ENCODE measurements around the gene RB1. TPM values are rescaled to one million over a fixed set of nuclear protein-coding genes. Genes with fewer than 3 reads are reported as not detected.

Gene RB1
- polyA plus RNA-seq, 1 donor from 2014 or later = 29.5 TPM

GRCh38 chr13:48486362-48486761, 182.8 kb downstream of the RB1 start:
- H3K79me2 ChIP-seq (replicated peaks; ENCODE audit: insufficient read depth, low read length) = no peaks in the 10 kb centered on the region

GRCh38 chr13:48486836-48487235, 183.3 kb downstream of the RB1 start:
- Histone ChIP-seq H3K27me3 (ENCODE audit: insufficient read depth, low read depth, low read length) (no peaks in the 10 kb centered on the region), H3K27ac (ENCODE audit: low read length) (no peak overlapping the region), H3K79me2 (replicated peaks; ENCODE audit: insufficient read depth, low read length) (no peaks in the 10 kb centered on the region), H4K20me1 (ENCODE audit: insufficient read depth) (no peaks in the 10 kb centered on the region), H3K9ac (ENCODE audit: low read length) (no peak overlapping the region), H3K36me3 (ENCODE audit: insufficient read depth, low read length) (peaks cover 5% of the 10 kb centered on the region), H3F3A (ENCODE audit: insufficient read depth, low read length, poor library complexity, severe bottlenecking) (no peaks in the 10 kb centered on the region), H3K9me2 (ENCODE audit: insufficient read depth, low read length) (no peaks in the 10 kb centered on the region), H3K4me2 (ENCODE audit: low read length) (no peak overlapping the region), H2AFZ (ENCODE audit: low read depth, low read length) (no peak overlapping the region), H3K9me3 (ENCODE audit: low read length) (no peaks in the 10 kb centered on the region), H3K4me3 (ENCODE audit: low read length) (no peak overlapping the region)
- TF ChIP-seq CTCF (IDR thresholded peaks at IDR 0.05; ENCODE audit: poor library complexity, severe bottlenecking) (no peak), MXI1 (conservative IDR thresholded peaks at IDR 0.05; ENCODE audit: poor library complexity, severe bottlenecking) (no peak), REST (IDR thresholded peaks at IDR 0.05; ENCODE audit: borderline replicate concordance) (no peak), POLR2AphosphoS5 (IDR thresholded peaks at IDR 0.05) (no peak), RAD21 (conservative IDR thresholded peaks at IDR 0.05) (no peak), SMC3 (conservative IDR thresholded peaks at IDR 0.05; ENCODE audit: poor library complexity) (no peak), EP300 (conservative IDR thresholded peaks at IDR 0.05; ENCODE audit: poor library complexity, severe bottlenecking) (no peak)

More at GRCh38 chr13:48486362-48486761, 182.8 kb downstream of the RB1 start:
- Histone ChIP-seq H3K4me2 (ENCODE audit: low read length) (no peak overlapping the region), H3K9me2 (ENCODE audit: insufficient read depth, low read length) (no peaks in the 10 kb centered on the region), H2AFZ (ENCODE audit: low read depth, low read length) (no peak overlapping the region), H3K27me3 (ENCODE audit: insufficient read depth, low read depth, low read length) (no peaks in the 10 kb centered on the region), H3K4me3 (ENCODE audit: low read length) (no peak overlapping the region), H3K36me3 (ENCODE audit: insufficient read depth, low read length) (peaks cover 5% of the 10 kb centered on the region), H3K9ac (ENCODE audit: low read length) (no peak overlapping the region), H3F3A (ENCODE audit: insufficient read depth, low read length, poor library complexity, severe bottlenecking) (no peaks in the 10 kb centered on the region), H4K20me1 (ENCODE audit: insufficient read depth) (no peaks in the 10 kb centered on the region), H3K9me3 (ENCODE audit: low read length) (no peaks in the 10 kb centered on the region), H3K27ac (ENCODE audit: low read length) (no peak overlapping the region)
- TF ChIP-seq EZH2 (IDR thresholded peaks at IDR 0.05; ENCODE audit: borderline replicate concordance, insufficient read depth, low read length, poor library complexity, severe bottlenecking) = no peak
- no peak for TF ChIP-seq TAF1 (IDR thresholded peaks at IDR 0.05; ENCODE audit: low read depth)
- TF ChIP-seq EP300 (conservative IDR thresholded peaks at IDR 0.05; ENCODE audit: poor library complexity, severe bottlenecking) = no peak
- TF ChIP-seq SMC3 (conservative IDR thresholded peaks at IDR 0.05; ENCODE audit: poor library complexity) = no peak
- TF ChIP-seq CTCF (IDR thresholded peaks at IDR 0.05; ENCODE audit: poor library complexity, severe bottlenecking) = no peak
- no peak for TF ChIP-seq REST (IDR thresholded peaks at IDR 0.05; ENCODE audit: borderline replicate concordance)
- no peak for TF ChIP-seq RAD21 (conservative IDR thresholded peaks at IDR 0.05)
- TF ChIP-seq POLR2AphosphoS5 (IDR thresholded peaks at IDR 0.05) = no peak
- no peak for TF ChIP-seq MXI1 (conservative IDR thresholded peaks at IDR 0.05; ENCODE audit: poor library complexity, severe bottlenecking)

All from neural cell (in vitro differentiated cells).